Neural cell (in vitro differentiated cells): ENCODE measurements around the gene BRF1. TPM values are rescaled to one million over a fixed set of nuclear protein-coding genes. Genes with fewer than 3 reads are reported as not detected.

Experiments
- H2AFZ ChIP-seq: fragments of 200-600, 300-800 bp; sonication (generic), shearing (Covaris generic); 2 replicates; pipeline ENCODE4 v1.6.0; 2014; ENCODE audit warnings: low read depth, mild to moderate bottlenecking, antibody characterized with exemption, low read length, moderate library complexity
- H3F3A ChIP-seq: fragments of 200-600 bp; shearing (Covaris generic); 2 replicates; pipeline ENCODE4 v1.6.1; 2016; ENCODE audit warnings: mild to moderate bottlenecking, moderate library complexity, mixed read lengths, antibody characterized with exemption, low read length; ENCODE audit not compliant: insufficient read depth, poor library complexity, severe bottlenecking
- H3K27ac ChIP-seq: fragments of 200-600, 300-800 bp; sonication (generic), shearing (Covaris generic); 2 replicates; pipeline ENCODE4 v1.5.1; 2014; ENCODE audit warnings: mild to moderate bottlenecking, low read length, moderate library complexity
- H3K27me3 ChIP-seq: fragments of 300-800, 200-600 bp; sonication (generic), shearing (Covaris generic); 2 replicates; pipeline ENCODE4 v1.6.0; 2014; ENCODE audit warnings: mild to moderate bottlenecking, low read depth, low read length, moderate library complexity; ENCODE audit not compliant: insufficient read depth
- H3K36me3 ChIP-seq: fragments of 300-800, 200-600 bp; sonication (generic), shearing (Covaris generic); 2 replicates; pipeline ENCODE4 v1.5.1; 2014; ENCODE audit warnings: mild to moderate bottlenecking, antibody characterized with exemption, low read length, moderate library complexity; ENCODE audit not compliant: insufficient read depth
- H3K4me2 ChIP-seq: fragments of 300-800, 200-600 bp; sonication (generic), shearing (Covaris generic); 2 replicates; pipeline ENCODE4 v1.6.0; 2014; ENCODE audit warnings: mild to moderate bottlenecking, low read length
- H3K4me3 ChIP-seq: fragments of 300-800, 200-600 bp; sonication (generic), shearing (Covaris generic); 2 replicates; pipeline ENCODE4 v1.5.1; 2014; ENCODE audit warnings: mild to moderate bottlenecking, low read length, moderate library complexity
- H3K79me2 ChIP-seq: fragments of 200-600 bp; shearing (Covaris generic); replicated peaks from 2 replicates; pipeline ENCODE4 v1.6.0; 2014; ENCODE audit warnings: mild to moderate bottlenecking, low read length, moderate library complexity; ENCODE audit not compliant: insufficient read depth
- H3K9ac ChIP-seq: fragments of 300-800, 200-600 bp; sonication (generic), shearing (Covaris generic); 2 replicates; pipeline ENCODE4 v1.6.1; 2016; ENCODE audit warnings: mild to moderate bottlenecking, low read length, mixed read lengths
- H3K9me2 ChIP-seq: fragments of 200-600 bp; shearing (Covaris generic); 2 replicates; pipeline ENCODE4 v1.6.1; 2016; ENCODE audit warnings: mild to moderate bottlenecking, low read length, mixed read lengths; ENCODE audit not compliant: insufficient read depth
- H3K9me3 ChIP-seq: fragments of 200-600, 300-800 bp; sonication (generic), shearing (Covaris generic); 2 replicates; pipeline ENCODE4 v1.6.1; 2016; ENCODE audit warnings: mild to moderate bottlenecking, mixed run types, low read length, moderate library complexity, mixed read lengths
- H4K20me1 ChIP-seq: fragments of 200-600 bp; shearing (Covaris generic); 2 replicates; pipeline ENCODE4 v1.6.1; 2016; ENCODE audit warnings: mild to moderate bottlenecking, mixed run types; ENCODE audit not compliant: insufficient read depth
- CTCF ChIP-seq: fragments of 450-650 bp; IDR thresholded peaks from 2 replicates; pipeline ENCODE4 v1.5.1; 2014; ENCODE audit warnings: antibody characterized with exemption, mild to moderate bottlenecking, moderate library complexity; ENCODE audit not compliant: poor library complexity, severe bottlenecking
- EP300 ChIP-seq: fragments of 450-650 bp; conservative IDR thresholded peaks from 2 replicates; pipeline ENCODE4 v1.6.1; 2014; ENCODE audit warnings: antibody characterized with exemption, mild to moderate bottlenecking, moderate library complexity; ENCODE audit not compliant: poor library complexity, severe bottlenecking
- EZH2 ChIP-seq: fragments of 200-600, 300-800 bp; shearing (Covaris generic), sonication (generic); IDR thresholded peaks from 2 replicates; pipeline ENCODE4 v1.6.1; 2014; ENCODE audit warnings: antibody characterized with exemption, low read length, borderline replicate concordance, mild to moderate bottlenecking; ENCODE audit not compliant: insufficient read depth, poor library complexity, severe bottlenecking
- MXI1 ChIP-seq: fragments of 450-650 bp; conservative IDR thresholded peaks from 2 replicates; pipeline ENCODE4 v1.6.1; 2014; ENCODE audit warnings: antibody characterized with exemption, mild to moderate bottlenecking; ENCODE audit not compliant: poor library complexity, severe bottlenecking
- POLR2AphosphoS5 ChIP-seq: IDR thresholded peaks from 2 replicates; pipeline ENCODE4 v1.6.1; 2012
- RAD21 ChIP-seq: fragments of 450-650 bp; conservative IDR thresholded peaks from 2 replicates; pipeline ENCODE4 v1.6.1; 2014; ENCODE audit warnings: antibody characterized with exemption, mild to moderate bottlenecking, moderate library complexity
- REST ChIP-seq: IDR thresholded peaks from 2 replicates; pipeline ENCODE4 v1.6.1; 2012; ENCODE audit warnings: borderline replicate concordance
- SMC3 ChIP-seq: fragments of 450-650 bp; conservative IDR thresholded peaks from 2 replicates; pipeline ENCODE4 v1.6.1; 2014; ENCODE audit warnings: antibody characterized with exemption, mild to moderate bottlenecking, moderate library complexity; ENCODE audit not compliant: poor library complexity
- TAF1 ChIP-seq: IDR thresholded peaks from 2 replicates; pipeline ENCODE4 v1.6.1; 2012; ENCODE audit warnings: low read depth
- polyA plus RNA-seq: library from polyadenylated mRNA; depleted of rRNA; stranded (reverse); fragments of >200 nt; gene quantifications from 2 replicates; pipeline ENCODE4 v1.2.3, GENCODE V29; 2014

The BRF1 gene
- polyA plus RNA-seq, 1 donor from 2014 or later = 69.4 TPM

GRCh38 chr14:105199093-105199492 is 101.7 kb downstream of the BRF1 start:
- H3K36me3 ChIP-seq = no peaks in the 10 kb centered on the region
- TF ChIP-seq MXI1 (no peak), SMC3 (no peak), REST (no peak), RAD21 (no peak), POLR2AphosphoS5 (no peak), EP300 (no peak), CTCF (no peak), EZH2 (no peak), TAF1 (no peak)
- H3K9ac ChIP-seq = no peak overlapping the region
- no peaks in the 10 kb centered on the region for H3K9me3 ChIP-seq
- H4K20me1 ChIP-seq = no peaks in the 10 kb centered on the region
- H2AFZ ChIP-seq = no peak overlapping the region
- H3K79me2 ChIP-seq = no peaks in the 10 kb centered on the region
- H3K4me3 ChIP-seq = no peak overlapping the region
- no peak overlapping the region for H3K4me2 ChIP-seq
- no peaks in the 10 kb centered on the region for H3F3A ChIP-seq
- no peaks in the 10 kb centered on the region for H3K9me2 ChIP-seq
- no peak overlapping the region for H3K27ac ChIP-seq
- no peaks in the 10 kb centered on the region for H3K27me3 ChIP-seq

- Histone ChIP-seq H3K27ac (no peak overlapping the region), H4K20me1 (no peaks in the 10 kb centered on the region), H2AFZ (no peak overlapping the region), H3K9me2 (no peaks in the 10 kb centered on the region), H3K9me3 (no peaks in the 10 kb centered on the region), H3F3A (no peaks in the 10 kb centered on the region), H3K79me2 (no peaks in the 10 kb centered on the region), H3K36me3 (no peaks in the 10 kb centered on the region), H3K27me3 (no peaks in the 10 kb centered on the region), H3K4me3 (no peak overlapping the region), H3K9ac (no peak overlapping the region), H3K4me2 (no peak overlapping the region)
- TF ChIP-seq CTCF = no peak
- TF ChIP-seq RAD21 = no peak
- no peak for TF ChIP-seq MXI1
- TF ChIP-seq TAF1 = no peak
- no peak for TF ChIP-seq EZH2
- no peak for TF ChIP-seq REST
- TF ChIP-seq SMC3 = no peak
- no peak for TF ChIP-seq EP300
Observed at GRCh38 chr14:105198588-105198987, 102.2 kb downstream of the BRF1 start.
